Fibroblast of mammary gland (primary cell): ENCODE data around the gene NCCRP1.

Source experiments
- DNase-seq: peaks from one replicate; pipeline ENCODE4 v3.0.0-alpha.2; 2010; ENCODE audit warnings: low read depth
- H3K4me3 ChIP-seq: 2 replicates; pipeline ENCODE4 v1.5.1; 2011; ENCODE audit warnings: low read depth, mild to moderate bottlenecking, low read length, moderate library complexity; ENCODE audit not compliant: control insufficient read depth
- CTCF ChIP-seq: conservative IDR thresholded peaks from 2 replicates; pipeline ENCODE4 v1.5.1; 2011; ENCODE audit warnings: low read depth, low read length, inconsistent platforms; ENCODE audit not compliant: control insufficient read depth, insufficient read depth

NCCRP1 gene

GRCh38 chr19:39170386-39171231 lies 26.2 kb upstream of the NCCRP1 start:
- DNase-seq = no peak
- TF ChIP-seq CTCF = no peak
- H3K4me3 ChIP-seq = no peak overlapping the region

- TF ChIP-seq CTCF = no peak
- DNase-seq = no peak
- H3K4me3 ChIP-seq = no peak overlapping the region
Observed at GRCh38 chr19:39171479-39172465, 25.0 kb upstream of the NCCRP1 start.

GRCh38 chr19:39172700-39173501 lies 23.9 kb upstream of the NCCRP1 start:
- no peak for DNase-seq
- H3K4me3 ChIP-seq = no peak overlapping the region
- TF ChIP-seq CTCF = no peak

- no peak overlapping the region for H3K4me3 ChIP-seq
- no peak for TF ChIP-seq CTCF
- DNase-seq = no peak
Observed at GRCh38 chr19:39173502-39173991, 23.2 kb upstream of the NCCRP1 start.

GRCh38 chr19:39174142-39174541 lies 22.6 kb upstream of the NCCRP1 start:
- no peak for DNase-seq
- no peak overlapping the region for H3K4me3 ChIP-seq
- TF ChIP-seq CTCF = no peak
